ENCODE results near the gene VPREB1.
"Not testable (repeated sequence)": the region's sequence is repeated elsewhere in the genome, so short reads cannot be mapped to it uniquely, and the experiment has no call there.

VPREB1 gene

DNA sequence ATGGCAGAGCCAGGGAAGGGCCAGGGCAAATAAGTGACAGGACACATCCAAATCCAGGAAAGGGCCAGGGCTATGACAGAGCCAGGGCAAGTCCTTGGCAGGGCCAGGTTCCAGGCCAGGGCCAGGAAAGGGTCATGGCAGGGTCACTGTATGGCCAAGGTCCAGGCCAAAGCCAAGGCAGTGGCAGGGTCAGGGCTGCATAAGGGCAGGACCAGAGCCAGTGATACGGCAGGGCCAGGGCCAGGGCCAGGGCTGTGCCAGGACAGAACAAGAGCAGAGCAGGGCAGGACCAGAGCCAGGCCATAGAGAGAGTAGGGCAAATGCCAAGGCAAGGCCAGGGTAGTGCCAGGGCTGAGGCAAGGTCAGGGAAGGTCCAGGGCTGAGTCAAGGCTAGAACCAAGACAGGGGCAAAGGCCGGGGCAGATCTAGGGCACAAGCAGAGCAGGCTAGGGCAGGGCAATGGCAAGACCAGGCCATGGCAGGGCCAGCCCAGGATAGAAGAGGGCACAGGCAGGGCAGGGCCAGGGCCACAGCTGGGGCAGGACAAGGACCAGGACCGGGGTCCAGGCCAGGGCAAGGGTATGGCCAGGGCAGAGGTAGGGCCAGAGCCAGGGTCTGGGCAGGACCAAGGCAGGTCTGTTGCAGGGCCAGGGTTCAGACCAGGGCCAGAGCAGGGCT is 46.7 kb downstream of the VPREB1 start:
- H3K4me3 Mint-ChIP-seq; H3K4me1 Mint-ChIP-seq (ENCODE audit: low read depth); H3K27me3 Mint-ChIP-seq (ENCODE audit: low read depth); H3K27ac Mint-ChIP-seq; H3K36me3 Mint-ChIP-seq (ENCODE audit: low read depth); H3K9me3 Mint-ChIP-seq: not testable (repeated sequence)

DNA sequence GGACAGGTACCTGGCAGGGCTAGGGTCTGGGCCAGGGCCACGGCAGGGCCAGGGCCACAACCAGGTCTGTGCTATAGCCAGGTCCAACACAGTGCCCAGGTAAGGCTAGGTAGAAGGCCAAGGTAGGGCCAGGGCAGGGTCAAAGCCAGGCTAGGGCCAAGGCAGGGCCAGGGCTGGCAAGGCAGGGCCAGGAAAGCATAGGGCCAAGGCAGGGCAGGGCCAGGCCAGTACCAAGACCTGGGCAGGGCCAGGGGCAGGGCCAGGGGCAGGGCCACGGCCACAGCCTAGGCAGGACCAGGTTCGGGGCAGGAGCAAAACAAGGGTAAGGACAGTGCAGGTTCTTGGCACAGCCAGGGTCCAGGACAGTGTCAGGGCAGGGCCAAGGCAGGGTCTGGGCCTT is 48.1 kb downstream of the VPREB1 start:
- not testable (repeated sequence) for H3K27me3 Mint-ChIP-seq (ENCODE audit: low read depth); H3K27ac Mint-ChIP-seq; H3K4me3 Mint-ChIP-seq; H3K9me3 Mint-ChIP-seq; H3K36me3 Mint-ChIP-seq (ENCODE audit: low read depth); H3K4me1 Mint-ChIP-seq (ENCODE audit: low read depth)

DNA sequence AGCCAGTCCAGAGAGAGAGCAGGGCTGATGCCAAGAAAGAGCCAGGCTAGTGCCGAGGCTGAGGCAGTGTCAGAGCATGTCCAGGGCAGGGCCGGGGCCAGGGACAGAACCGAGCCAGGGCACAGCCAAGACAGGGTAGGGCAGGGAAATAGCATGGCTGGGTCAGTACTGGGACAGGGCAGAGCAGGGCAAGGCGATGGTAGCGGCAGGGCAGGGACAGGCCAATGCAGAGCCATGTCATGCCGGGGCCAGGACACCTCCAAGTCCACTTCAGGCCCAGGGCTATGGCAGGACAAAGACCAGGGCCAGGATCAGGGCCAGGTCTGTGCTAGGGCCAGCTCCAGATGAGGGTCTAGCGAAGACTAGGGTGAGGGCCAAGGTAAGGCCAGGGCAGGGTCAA is 48.9 kb downstream of the VPREB1 start:
- not testable (repeated sequence) for H3K27ac Mint-ChIP-seq; H3K27me3 Mint-ChIP-seq (ENCODE audit: low read depth); H3K4me1 Mint-ChIP-seq (ENCODE audit: low read depth); H3K4me3 Mint-ChIP-seq; H3K9me3 Mint-ChIP-seq; H3K36me3 Mint-ChIP-seq (ENCODE audit: low read depth)

DNA sequence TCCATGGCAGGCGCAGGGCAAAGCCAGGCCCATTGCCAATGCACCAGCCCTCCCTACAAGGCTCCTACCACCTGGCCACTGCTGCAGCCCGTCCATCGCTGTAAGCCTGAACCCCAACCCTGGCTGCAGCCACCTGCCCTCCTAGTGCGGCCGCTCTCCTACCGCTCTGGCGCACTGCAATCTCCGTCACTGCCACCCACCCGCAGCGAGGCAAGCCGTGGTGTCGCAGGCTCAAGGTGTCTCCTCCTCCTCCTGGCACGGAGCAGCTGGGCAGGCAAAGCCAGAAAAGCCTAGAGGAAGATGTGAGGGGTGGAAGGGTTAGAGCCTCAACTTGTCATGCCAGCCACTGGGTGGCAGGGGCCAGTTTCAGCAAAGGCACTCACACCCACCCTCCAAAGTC is 50.1 kb downstream of the VPREB1 start:
- H3K9me3 Mint-ChIP-seq; H3K36me3 Mint-ChIP-seq (ENCODE audit: low read depth); H3K27me3 Mint-ChIP-seq (ENCODE audit: low read depth); H3K4me1 Mint-ChIP-seq (ENCODE audit: low read depth); H3K4me3 Mint-ChIP-seq; H3K27ac Mint-ChIP-seq: not testable (repeated sequence)

Measured in T-helper 1 cell treated with Interleukin-12 subunit alpha and Interleukin-12 subunit beta and Interleukin-4 antibody, amounts not matched to agents 30 μg/mL and 1 μg/mL, for 36 hours (primary cell).